Activated naive CD8-positive, alpha-beta T cell treated with anti-CD3 and anti-CD28 coated beads, Interleukin-2, amount 10 ng/mL, durations not matched to agents 7 days and 5 days (primary cell): ENCODE measurements around the gene TBC1D19. TPM values are rescaled to one million over a fixed set of nuclear protein-coding genes. Genes with fewer than 3 reads are reported as not detected.

Experiments
- ATAC-seq: fragments of 150-1000 bp; cut with Tn5 transposase; one replicate; pipeline ENCODE4 v1.10.0; 2021; ENCODE audit warnings: low read depth, moderate library complexity
- POLR2A ChIA-PET: fragments of 350-600 bp; sonication (Branson Sonifier 250); formaldehyde crosslinking; loops from one replicate; lab custom pipeline; 2021; ENCODE audit warnings: antibody characterized with exemption; lab: Charles Lee
- DNase-seq: peaks from one replicate; pipeline ENCODE4 v3.0.0; 2021
- H3K27ac Mint-ChIP-seq: one replicate; pipeline ENCODE4 v1.8.0; 2022; ENCODE audit warnings: mild to moderate bottlenecking, mixed read lengths
- H3K27me3 Mint-ChIP-seq: one replicate; pipeline ENCODE4 v1.8.0; 2022; ENCODE audit warnings: mild to moderate bottlenecking, moderate library complexity, mixed read lengths
- H3K36me3 Mint-ChIP-seq: one replicate; pipeline ENCODE4 v1.8.0; 2021; ENCODE audit warnings: mild to moderate bottlenecking, mixed read lengths
- H3K4me1 Mint-ChIP-seq: one replicate; pipeline ENCODE4 v1.8.0; 2021; ENCODE audit warnings: mixed read lengths
- H3K4me3 Mint-ChIP-seq: one replicate; pipeline ENCODE4 v1.8.0; 2022; ENCODE audit warnings: mild to moderate bottlenecking, moderate library complexity, mixed read lengths
- H3K9me3 Mint-ChIP-seq: one replicate; pipeline ENCODE4 v1.8.0; 2021; ENCODE audit warnings: mixed read lengths
- total RNA-seq, 2 experiments: library from RNA; stranded (reverse); gene quantifications; one replicate each; pipeline ENCODE4 v1.2.3, GENCODE V29; 2021

TBC1D19 gene
- total RNA-seq, 2 experiments from 2014 or later = 6.5 to 7.0 TPM

- POLR2A ChIA-PET = interaction anchor here (0.6 kb wide), 1 partner anchor 48 kb away, joined by 3 read pairs; no protein-coding TSS in a partner anchor
- H3K4me1 Mint-ChIP-seq = peaks cover 13% of the 10 kb centered on the region
- H3K9me3 Mint-ChIP-seq = peaks cover 2% of the 10 kb centered on the region
- no peaks in the 10 kb centered on the region for H3K36me3 Mint-ChIP-seq
- DNase-seq (peak; percentile 38), ATAC-seq (peak; percentile 77)
- peaks cover 3% of the 10 kb centered on the region for H3K27me3 Mint-ChIP-seq
- peak overlapping the region; percentile 10 for H3K4me3 Mint-ChIP-seq
- peak overlapping the region; percentile 53 for H3K27ac Mint-ChIP-seq
These were observed 203.8 kb downstream of the TBC1D19 start for GRCh38 chr4:26787461-26788340.

DNA sequence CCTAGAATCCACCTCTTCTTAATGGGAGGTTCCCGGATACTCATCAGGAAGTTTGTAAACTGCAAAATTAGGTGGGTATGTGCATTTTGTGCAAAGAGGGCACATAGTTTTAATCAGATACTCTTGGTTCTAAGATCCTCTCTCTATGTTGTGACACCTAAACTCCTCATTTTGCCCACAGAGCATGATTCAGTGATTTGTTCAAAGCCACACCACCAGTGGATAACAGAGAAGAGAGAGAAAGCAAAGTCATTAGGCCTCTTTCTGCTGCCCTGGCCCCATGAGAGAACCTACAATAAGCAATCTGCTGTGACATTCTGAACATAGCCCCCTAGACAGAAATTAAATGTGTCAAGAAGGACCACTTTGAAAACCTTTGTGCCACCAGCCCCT lies 204.5 kb downstream of the TBC1D19 start:
- Mint-ChIP-seq H3K9me3 (peaks cover 2% of the 10 kb centered on the region), H3K4me1 (peaks cover 14% of the 10 kb centered on the region), H3K27me3 (peaks cover 3% of the 10 kb centered on the region), H3K4me3 (no peak overlapping the region), H3K27ac (no peak overlapping the region), H3K36me3 (no peaks in the 10 kb centered on the region)
- no peak for DNase-seq
- no peak for ATAC-seq
- POLR2A ChIA-PET = no interaction called here

DNA sequence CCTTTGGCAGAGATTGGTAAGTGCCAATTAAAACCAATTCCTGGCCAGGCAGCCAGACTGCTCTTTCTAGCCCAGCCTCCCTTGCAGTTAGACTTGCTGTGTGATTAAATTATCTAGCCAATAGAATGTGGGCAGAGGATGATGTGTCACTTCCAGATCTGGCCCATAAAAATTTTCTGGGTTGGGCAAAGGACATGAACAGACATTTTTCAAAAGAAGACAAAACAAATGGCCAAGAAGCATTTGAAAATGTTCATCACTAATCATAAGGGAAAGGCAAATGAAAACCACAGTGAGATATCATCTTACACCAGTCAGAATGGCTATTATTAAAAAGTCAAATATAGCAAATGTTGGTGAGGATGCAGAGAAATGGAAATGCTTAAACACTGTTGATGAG lies 205.3 kb downstream of the TBC1D19 start:
- DNase-seq = no peak
- no peak overlapping the region for H3K4me3 Mint-ChIP-seq
- peaks cover 6% of the 10 kb centered on the region for H3K27me3 Mint-ChIP-seq
- H3K27ac Mint-ChIP-seq = no peak overlapping the region
- POLR2A ChIA-PET = no interaction called here
- no peak for ATAC-seq
- H3K36me3 Mint-ChIP-seq = no peaks in the 10 kb centered on the region
- H3K4me1 Mint-ChIP-seq = peaks cover 14% of the 10 kb centered on the region
- peaks cover 2% of the 10 kb centered on the region for H3K9me3 Mint-ChIP-seq

DNA sequence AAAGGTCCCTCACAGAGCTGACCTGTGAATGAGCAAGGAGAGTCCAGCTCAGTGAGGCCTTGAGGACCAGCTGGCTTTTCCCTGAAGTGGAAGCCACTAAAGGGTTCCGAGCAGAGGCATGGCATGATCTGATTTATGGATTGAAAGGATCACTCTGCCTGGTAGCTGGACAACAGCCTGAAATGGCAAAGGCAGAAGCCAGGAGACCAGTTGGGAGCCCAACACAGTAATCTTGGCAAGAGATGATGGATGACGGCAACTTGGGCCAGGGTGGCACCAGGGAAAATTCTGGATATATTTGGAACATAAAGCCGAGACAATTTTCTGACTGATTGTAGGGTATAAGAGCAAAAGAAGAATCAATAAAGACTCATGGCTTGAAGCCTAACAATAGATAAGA lies 207.5 kb downstream of the TBC1D19 start:
- peaks cover 2% of the 10 kb centered on the region for H3K9me3 Mint-ChIP-seq
- H3K27ac Mint-ChIP-seq = no peak overlapping the region
- POLR2A ChIA-PET = no interaction called here
- ATAC-seq = no peak
- H3K4me3 Mint-ChIP-seq = no peak overlapping the region
- no peak for DNase-seq
- H3K27me3 Mint-ChIP-seq = peaks cover 6% of the 10 kb centered on the region
- H3K4me1 Mint-ChIP-seq = peaks cover 14% of the 10 kb centered on the region
- no peaks in the 10 kb centered on the region for H3K36me3 Mint-ChIP-seq

GRCh38 chr4:26792639-26793038 lies 208.8 kb downstream of the TBC1D19 start:
- peaks cover 6% of the 10 kb centered on the region for H3K27me3 Mint-ChIP-seq
- H3K27ac Mint-ChIP-seq = no peak overlapping the region

GRCh38 chr4:26793735-26794134 lies 209.9 kb downstream of the TBC1D19 start:
- no peak for ATAC-seq

More at GRCh38 chr4:26792639-26793038, 208.8 kb downstream of the TBC1D19 start:
- ATAC-seq = no peak
- peaks cover 11% of the 10 kb centered on the region for H3K4me1 Mint-ChIP-seq
- POLR2A ChIA-PET = no interaction called here
- DNase-seq = no peak
- no peaks in the 10 kb centered on the region for H3K36me3 Mint-ChIP-seq
- peaks cover 2% of the 10 kb centered on the region for H3K9me3 Mint-ChIP-seq
- no peak overlapping the region for H3K4me3 Mint-ChIP-seq

GRCh38 chr4:26796081-26796480 lies 212.2 kb downstream of the TBC1D19 start:
- POLR2A ChIA-PET = no interaction called here
- ATAC-seq = no peak
- H3K27ac Mint-ChIP-seq = no peak overlapping the region
- no peak for DNase-seq
- peaks cover 3% of the 10 kb centered on the region for H3K27me3 Mint-ChIP-seq
- H3K4me1 Mint-ChIP-seq = peaks cover 1% of the 10 kb centered on the region
- H3K4me3 Mint-ChIP-seq = no peak overlapping the region
- H3K9me3 Mint-ChIP-seq = no peaks in the 10 kb centered on the region
- H3K36me3 Mint-ChIP-seq = no peaks in the 10 kb centered on the region

More at GRCh38 chr4:26793735-26794134, 209.9 kb downstream of the TBC1D19 start:
- no peak for DNase-seq
- Mint-ChIP-seq H3K27me3 (peaks cover 6% of the 10 kb centered on the region), H3K27ac (no peak overlapping the region), H3K9me3 (peaks cover 2% of the 10 kb centered on the region), H3K36me3 (no peaks in the 10 kb centered on the region), H3K4me1 (peaks cover 1% of the 10 kb centered on the region), H3K4me3 (no peak overlapping the region)
- POLR2A ChIA-PET = no interaction called here

- no peaks in the 10 kb centered on the region for H3K27me3 Mint-ChIP-seq
- H3K4me1 Mint-ChIP-seq = no peaks in the 10 kb centered on the region
- DNase-seq = no peak
These were observed 218.9 kb downstream of the TBC1D19 start for GRCh38 chr4:26802790-26803189.

DNA sequence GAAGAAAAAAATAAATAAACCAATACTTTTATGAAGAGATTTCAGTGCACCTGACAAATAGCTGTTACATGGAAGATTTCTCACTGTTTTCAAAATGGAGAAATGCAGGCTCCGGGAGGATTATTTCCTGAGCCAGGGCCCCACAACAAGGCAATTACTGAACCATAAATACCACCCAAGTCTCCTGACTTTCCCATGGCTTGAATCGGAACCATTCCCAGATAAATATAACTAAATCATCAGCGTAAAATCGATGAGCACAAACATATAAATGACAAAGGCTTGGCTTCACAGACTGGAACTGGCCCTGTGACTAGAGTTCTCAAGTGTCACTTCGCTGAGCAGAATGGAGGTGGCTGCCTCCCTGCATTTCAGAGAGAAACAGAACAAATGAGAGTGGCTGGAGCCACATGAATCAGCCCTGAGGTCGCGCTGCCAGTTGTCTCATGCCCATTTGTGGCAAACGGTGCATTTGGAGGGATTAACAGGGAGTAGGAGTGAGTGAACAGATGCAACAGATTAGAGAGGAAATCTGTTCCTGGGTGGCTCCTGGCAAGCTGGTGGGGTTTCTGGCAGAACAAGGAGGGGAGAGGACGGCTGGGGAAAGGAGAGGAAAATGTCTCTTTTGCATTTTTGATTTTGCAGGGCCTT lies 219.5 kb downstream of the TBC1D19 start:
- Mint-ChIP-seq H3K4me1 (no peaks in the 10 kb centered on the region), H3K9me3 (no peaks in the 10 kb centered on the region), H3K27ac (no peak overlapping the region), H3K27me3 (no peaks in the 10 kb centered on the region), H3K4me3 (no peak overlapping the region), H3K36me3 (no peaks in the 10 kb centered on the region)
- ATAC-seq (no peak), DNase-seq (no peak)
- POLR2A ChIA-PET = no interaction called here

More at GRCh38 chr4:26802790-26803189, 218.9 kb downstream of the TBC1D19 start:
- Mint-ChIP-seq H3K9me3 (no peaks in the 10 kb centered on the region), H3K27ac (no peak overlapping the region), H3K4me3 (no peak overlapping the region), H3K36me3 (no peaks in the 10 kb centered on the region)
- POLR2A ChIA-PET = no interaction called here
- no peak for ATAC-seq

DNA sequence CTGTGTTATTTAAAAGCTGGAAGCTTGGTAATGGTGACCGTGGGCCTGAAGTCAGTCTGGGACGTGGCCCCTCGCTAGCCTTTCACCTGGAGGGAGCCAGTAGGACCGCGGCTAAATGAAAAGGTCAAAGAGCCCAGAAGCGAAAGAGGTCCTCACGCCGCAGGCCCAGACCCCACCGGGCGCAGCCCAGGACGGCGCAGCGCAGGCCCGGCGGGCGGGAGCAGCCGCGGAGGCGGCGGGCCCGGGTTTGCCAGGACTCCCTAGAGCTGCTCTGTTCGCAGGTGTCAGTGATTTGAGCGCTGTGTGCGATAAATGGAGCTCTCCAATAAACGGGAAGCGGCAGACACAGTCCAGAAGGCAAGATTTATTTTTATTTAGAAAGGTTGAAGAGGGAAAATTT lies 220.6 kb downstream of the TBC1D19 start:
- no peaks in the 10 kb centered on the region for H3K9me3 Mint-ChIP-seq
- POLR2A ChIA-PET = no interaction called here
- DNase-seq = no peak
- no peak overlapping the region for H3K27ac Mint-ChIP-seq
- no peaks in the 10 kb centered on the region for H3K4me1 Mint-ChIP-seq
- ATAC-seq = no peak
- no peaks in the 10 kb centered on the region for H3K27me3 Mint-ChIP-seq
- no peak overlapping the region for H3K4me3 Mint-ChIP-seq
- no peaks in the 10 kb centered on the region for H3K36me3 Mint-ChIP-seq

- Mint-ChIP-seq H3K27me3 (no peaks in the 10 kb centered on the region), H3K4me1 (no peaks in the 10 kb centered on the region), H3K4me3 (no peak overlapping the region), H3K36me3 (no peaks in the 10 kb centered on the region), H3K27ac (no peak overlapping the region), H3K9me3 (no peaks in the 10 kb centered on the region)
- ATAC-seq (no peak), DNase-seq (no peak)
- POLR2A ChIA-PET = no interaction called here
These were observed 221.0 kb downstream of the TBC1D19 start for GRCh38 chr4:26804925-26805324.
